HG03565 (cell line): ENCODE results near the gene MFSD6L.

Experiments used
- ATAC-seq: cut with Tn5 transposase; IDR thresholded peaks from one replicate; pipeline ENCODE4 v1.9.1; 2021; ENCODE audit warnings: mild to moderate bottlenecking, moderate library complexity; ENCODE audit not compliant: unreplicated experiment

MFSD6L gene

DNA sequence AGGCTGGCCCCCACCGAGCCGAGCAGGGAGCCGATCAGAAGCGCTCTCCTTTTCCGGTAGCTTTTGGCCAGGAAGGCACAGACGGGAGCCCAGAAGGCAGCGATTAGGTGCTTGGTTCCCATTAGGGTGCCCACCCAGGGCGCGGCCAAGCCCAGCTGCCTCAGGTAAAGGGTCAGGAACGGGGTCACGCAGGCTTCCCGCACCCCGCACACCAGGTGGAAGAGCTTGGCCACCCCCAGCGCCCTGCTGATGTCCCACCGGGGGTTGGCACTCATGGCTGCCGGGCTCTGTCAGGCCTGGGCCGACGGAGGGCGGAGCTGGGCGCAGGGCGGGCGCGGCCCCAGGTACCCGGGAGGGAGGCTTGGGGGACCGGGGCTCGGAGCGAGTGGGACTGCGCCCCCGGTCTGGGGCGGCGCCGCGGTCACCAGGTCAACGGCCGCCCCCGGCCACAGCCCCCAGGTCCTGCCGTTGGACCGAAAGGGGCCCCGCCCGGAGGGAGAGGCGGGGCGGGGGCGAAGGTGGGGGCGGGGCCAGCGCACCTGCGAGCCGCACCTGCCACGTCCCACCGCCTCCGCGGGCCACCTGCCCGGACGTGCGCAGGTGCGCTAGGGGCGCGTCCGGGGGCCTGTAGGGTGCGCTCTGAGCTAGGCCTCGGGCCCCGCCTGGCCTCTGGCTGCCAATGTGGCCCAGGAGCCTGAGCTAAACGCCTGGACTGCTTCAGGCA lies at the start of gene MFSD6L:
MFSD6L (minus strand) TSS at position 520 of the 724 bp plus-strand sequence; CDS start at position 275, 245 bp downstream.
- no peak for ATAC-seq

DNA sequence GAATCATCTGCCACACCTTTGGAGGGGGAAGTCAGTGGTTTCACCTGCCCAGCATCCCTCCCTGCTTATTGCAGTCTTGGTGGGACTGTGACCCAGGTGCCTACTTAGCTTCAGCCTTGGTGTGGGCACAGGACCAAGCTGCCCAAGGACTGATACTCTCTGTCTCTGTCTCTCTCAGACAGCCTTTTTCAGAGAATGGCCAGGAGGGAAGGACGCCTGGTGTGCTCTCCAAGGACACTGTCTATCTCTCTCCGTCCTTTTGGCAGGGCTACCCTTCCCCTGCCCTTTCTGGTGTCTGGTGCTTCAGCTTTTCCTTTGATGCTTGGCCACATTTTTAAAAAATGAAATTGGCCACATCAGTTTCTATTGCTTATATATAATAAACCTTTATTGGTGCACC lies 48.7 kb upstream of the MFSD6L start:
- no peak for ATAC-seq

DNA sequence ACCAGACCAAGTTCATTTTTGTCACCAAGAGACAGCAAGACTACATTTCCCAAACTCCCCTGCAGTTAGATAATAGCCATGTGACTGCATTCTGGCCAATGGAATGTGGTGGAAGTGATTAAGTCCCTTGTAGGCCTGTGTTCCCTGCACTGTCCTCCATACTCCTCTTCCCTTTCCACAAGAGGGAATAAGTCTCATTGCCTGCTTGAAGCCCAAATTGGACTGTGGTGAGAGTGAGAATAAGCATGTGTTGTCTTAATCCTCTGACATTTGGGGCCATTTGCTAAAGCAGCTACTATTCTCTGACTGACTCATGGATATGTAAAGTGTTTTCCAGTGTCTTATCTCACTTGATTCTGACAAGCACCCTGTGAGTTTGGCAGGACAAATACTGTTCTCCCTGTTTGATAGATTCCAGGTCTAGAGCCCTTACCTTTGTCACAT lies 47.6 kb upstream of the MFSD6L start:
- ATAC-seq, result no peak

GRCh38 chr17:8844229-8845218 lies 45.4 kb upstream of the MFSD6L start:
- no peak for ATAC-seq

GRCh38 chr17:8843344-8843743 lies 44.2 kb upstream of the MFSD6L start:
- no peak for ATAC-seq

- ATAC-seq, result no peak
Observed at GRCh38 chr17:8841844-8842243, 42.7 kb upstream of the MFSD6L start.

DNA sequence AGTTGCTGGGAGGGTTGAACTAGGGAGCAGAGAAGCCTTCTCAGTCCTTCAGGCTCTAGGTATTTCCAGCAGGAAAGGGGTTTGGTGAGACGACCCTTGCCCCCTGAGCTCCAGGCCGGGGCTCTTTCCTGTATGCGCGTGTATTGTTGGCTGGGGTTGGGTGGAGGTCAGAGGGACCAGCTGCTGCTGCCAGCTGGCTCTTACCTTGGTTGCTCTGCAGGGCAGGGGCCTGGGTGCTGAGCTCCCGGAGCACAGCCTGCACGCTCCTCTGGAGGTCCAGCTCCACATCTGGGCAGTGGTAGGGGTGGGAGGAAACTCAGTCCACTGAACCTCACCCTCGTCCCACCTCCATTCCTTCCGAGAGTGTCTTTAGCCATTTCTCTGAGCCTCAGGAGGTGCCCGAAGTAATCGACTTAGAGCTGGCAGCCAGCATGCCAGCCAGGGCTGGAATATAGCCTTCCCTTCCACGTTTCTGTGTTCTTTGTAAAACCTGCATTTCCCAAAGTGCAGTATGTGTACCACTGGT lies 40.3 kb upstream of the MFSD6L start:
- ATAC-seq, result no peak

- ATAC-seq, result no peak
Observed at GRCh38 chr17:8838551-8839095, 39.5 kb upstream of the MFSD6L start.

GRCh38 chr17:8837563-8838075 lies 38.5 kb upstream of the MFSD6L start:
- no peak for ATAC-seq

- no peak for ATAC-seq
Observed at GRCh38 chr17:8836821-8837562, 37.8 kb upstream of the MFSD6L start.

- no peak for ATAC-seq
Observed at GRCh38 chr17:8835631-8836364, 36.6 kb upstream of the MFSD6L start.

DNA sequence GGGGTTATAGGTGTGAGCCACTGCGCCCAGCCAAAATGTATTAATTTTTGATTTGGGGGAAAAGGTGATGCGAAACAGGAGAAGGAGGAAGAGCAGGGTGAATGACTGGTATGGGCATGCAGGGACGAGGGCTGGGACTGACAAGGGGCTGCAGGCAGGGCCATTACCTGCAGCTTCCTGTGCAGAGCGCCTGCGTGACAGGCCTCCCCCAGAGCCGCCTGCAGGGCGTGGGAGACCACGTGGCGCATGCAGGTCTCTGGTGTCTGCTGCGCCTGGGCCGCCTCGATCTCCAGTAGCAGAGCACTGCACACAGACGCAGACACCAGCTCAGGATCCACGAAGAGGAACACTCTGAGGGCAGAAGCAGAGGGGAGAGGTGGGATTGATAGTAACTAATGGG lies 35.9 kb upstream of the MFSD6L start:
- no peak for ATAC-seq

- ATAC-seq, result no peak
Observed at GRCh38 chr17:8832711-8833352, 33.7 kb upstream of the MFSD6L start.

DNA sequence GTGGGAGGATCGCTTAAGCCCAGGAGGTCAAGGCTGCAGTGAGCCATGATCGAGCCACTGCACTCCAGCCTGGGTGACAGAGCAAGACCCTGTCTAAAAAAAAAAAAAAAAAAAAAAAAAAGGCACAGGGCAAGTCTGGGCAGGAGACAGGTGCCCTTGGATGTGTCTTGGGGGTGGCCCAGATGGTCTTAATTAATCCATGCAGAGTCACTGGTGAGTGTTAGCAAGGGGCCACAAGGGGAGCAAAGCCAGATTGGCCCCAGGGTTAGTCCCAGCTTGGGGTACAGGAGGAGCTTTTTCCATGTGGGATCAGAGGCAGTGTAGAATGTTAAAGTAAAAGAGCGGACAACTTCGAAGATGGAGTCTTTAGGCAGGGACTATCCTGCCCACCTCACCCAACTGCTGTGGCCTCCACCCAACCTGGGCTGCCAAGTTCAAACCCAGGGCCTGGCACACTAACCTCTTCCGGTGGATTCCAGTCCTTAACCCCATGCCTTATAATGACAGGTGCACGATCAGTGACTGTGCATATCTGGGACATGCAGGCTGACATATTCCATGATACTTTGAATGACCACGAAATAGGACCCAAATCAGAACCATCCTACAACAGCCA lies 32.2 kb upstream of the MFSD6L start:
- no peak for ATAC-seq

GRCh38 chr17:8830141-8830540 lies 31.0 kb upstream of the MFSD6L start:
- ATAC-seq, result no peak

DNA sequence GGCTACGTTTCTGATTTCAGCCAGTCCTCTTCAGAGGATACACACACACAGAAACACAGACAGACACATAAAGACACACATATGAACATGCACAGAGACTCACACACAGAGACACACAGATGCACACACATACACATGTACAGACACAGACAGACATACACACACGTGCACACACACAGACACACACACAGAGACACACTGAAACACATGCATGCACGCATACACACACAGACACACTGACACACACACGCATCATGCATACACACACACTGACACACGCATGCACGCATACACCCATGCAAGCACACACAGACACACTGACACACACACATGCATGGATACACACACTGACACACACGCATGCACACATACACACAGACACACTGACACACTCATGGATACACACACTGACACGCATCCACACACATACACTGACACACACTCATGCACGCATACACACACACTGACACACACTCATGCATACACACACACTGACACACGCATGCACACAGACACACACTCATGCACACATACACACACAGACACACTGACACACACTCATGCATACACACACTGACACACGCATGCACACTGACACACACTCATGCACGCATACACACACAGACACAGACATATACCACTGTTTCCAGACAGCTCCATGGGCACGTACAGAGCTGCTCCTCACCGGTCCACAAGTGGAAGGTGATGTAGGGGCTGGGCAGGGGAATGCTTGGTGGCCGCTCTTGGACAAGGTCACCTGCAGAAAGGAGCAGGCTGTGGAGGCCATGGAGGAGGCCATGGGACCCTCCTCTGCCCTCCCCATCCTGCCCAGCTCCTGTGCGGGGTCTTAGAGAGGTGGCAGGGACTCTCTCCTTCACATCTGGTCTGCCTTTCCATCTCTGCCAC lies 30.1 kb upstream of the MFSD6L start:
- ATAC-seq, result no peak

DNA sequence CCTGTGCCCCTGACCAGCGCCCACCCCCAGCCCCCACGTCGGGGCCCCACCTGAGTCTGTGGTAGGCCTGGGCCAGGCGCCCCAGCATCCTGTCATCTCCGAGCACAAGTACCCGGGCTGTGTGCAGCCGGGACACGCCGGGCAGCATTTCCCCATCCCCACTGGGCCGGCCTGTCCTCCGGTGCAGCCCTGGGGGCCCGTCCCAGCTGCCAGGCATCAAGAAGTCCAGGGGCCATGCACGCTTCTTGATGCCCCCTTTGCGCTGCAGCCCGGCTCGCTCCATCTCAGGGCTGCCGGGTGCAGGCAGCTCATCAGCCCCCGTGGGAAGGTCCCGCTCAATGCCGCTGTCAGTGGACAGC lies 29.3 kb upstream of the MFSD6L start:
- no peak for ATAC-seq
